ENCODE measurements around the gene TGM4.
A peak's percentile ranks its signal among the peaks of the same experiment; 100 is the strongest.

Gene TGM4

GRCh38 chr3:44880284-44880683, 5.9 kb downstream of the TGM4 start:
- no peak for DNase-seq (ENCODE audit: low read depth)

GRCh38 chr3:44883213-44883955, 9.0 kb downstream of the TGM4 start:
- no peak for DNase-seq (ENCODE audit: low read depth)

GRCh38 chr3:44883999-44884431, 9.6 kb downstream of the TGM4 start:
- DNase-seq (ENCODE audit: low read depth) = peak; percentile 93

GRCh38 chr3:44885618-44886017, 11.2 kb downstream of the TGM4 start:
- peak; percentile 87 for DNase-seq (ENCODE audit: low read depth)

DNA sequence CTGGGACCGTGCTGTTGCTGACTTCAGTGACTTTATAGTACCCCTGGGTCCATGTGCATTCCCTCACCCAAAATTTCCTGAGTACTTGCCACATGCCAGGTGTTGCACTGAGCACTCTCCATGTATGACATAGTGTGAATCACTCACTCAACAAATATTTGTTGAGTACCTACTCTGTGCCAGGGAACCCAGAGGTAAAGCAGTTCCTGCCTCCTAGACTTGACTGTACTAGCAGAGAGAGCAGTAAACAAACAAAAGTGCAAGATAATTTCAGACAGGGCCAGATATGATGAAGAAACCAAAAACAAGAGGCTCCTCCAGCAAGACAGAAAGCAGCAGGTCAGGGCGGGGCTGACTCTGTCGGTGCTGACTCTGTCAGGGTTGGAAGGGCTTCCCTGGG, 12.2 kb downstream of the TGM4 start:
- DNase-seq (ENCODE audit: low read depth) = no peak

DNA sequence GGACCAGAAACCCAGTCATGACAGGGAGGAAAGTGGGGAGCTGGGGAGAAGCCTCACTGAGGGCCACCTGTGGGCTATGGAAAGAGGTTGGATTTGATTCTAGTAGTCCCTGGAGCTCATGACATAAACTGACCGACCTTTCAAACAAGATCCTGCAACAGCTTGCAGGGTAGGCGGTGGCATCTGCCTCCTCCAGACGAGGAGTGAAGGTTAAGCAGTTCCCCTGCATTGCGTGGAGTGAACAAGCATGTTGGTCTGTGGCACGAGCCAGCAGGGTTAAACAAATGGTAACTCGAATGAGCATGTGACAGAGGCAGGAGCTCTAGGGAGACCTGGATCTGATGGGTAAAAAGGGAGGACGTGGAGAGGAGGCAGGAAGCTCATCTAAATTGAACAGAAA, 12.7 kb downstream of the TGM4 start:
- DNase-seq (ENCODE audit: low read depth) = no peak

DNA sequence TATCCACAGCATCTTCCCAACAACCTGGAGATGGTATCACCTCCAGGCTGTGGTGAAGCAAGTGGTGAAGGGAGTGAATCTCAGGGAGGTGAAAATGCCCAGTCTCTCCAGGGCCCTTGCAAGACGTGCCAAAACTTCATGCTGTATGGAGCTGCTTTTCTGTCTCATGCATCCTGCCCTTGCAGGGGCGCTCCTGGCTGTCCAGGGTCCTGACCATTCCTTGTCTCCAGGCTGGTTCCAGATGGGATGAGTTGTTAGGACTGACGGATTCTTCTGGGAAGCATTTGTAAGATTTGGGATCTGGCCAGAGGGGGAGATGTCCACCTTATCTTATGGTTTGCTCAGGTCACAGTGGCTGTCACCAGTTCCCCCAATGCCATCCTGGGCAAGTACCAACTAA, 15.8 kb downstream of the TGM4 start:
- no peak for DNase-seq (ENCODE audit: low read depth)

DNA sequence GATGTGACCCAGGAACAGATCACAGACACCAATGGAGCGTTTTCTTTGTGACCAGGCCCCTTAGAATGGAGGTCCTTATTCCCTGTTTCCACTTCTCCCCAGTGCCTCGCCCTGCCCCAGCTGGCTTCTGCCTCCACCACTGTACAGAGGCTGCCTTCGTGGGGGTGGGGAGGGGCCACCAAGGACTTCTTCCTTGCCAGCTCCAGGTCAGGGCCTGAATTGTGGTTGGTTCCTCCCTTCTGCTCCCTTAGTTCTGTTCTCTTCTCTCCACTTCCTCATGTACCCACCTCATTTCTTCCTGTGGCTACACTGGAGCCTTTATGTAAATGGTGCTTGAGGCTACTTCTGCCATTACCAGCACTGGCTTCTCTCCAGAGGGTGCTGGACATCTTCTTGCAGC, 16.4 kb downstream of the TGM4 start:
- no peak for DNase-seq (ENCODE audit: low read depth)

- DNase-seq (ENCODE audit: low read depth) = no peak
These were observed 18.3 kb downstream of the TGM4 start for GRCh38 chr3:44892689-44893088.

DNA sequence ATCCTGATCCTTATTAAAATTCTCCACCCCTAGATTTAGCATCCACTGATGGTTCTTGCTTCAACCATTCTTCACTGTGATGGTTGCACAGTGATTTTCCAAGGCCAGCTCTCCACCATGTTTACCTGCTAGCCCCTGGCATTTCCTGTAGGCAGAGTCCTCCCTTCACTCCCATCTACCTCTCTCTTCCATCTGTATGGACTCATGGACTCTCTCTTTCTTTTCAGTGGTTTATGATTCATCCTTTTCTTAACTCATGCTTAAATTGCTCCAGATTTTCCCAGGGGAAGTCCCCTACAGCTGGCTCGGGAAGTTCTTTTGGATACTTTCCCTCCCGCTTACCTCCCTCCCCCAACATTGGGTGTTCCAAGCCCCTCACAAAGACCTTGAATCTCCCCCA, 18.7 kb downstream of the TGM4 start:
- peak; percentile 47 for DNase-seq (ENCODE audit: low read depth)

DNA sequence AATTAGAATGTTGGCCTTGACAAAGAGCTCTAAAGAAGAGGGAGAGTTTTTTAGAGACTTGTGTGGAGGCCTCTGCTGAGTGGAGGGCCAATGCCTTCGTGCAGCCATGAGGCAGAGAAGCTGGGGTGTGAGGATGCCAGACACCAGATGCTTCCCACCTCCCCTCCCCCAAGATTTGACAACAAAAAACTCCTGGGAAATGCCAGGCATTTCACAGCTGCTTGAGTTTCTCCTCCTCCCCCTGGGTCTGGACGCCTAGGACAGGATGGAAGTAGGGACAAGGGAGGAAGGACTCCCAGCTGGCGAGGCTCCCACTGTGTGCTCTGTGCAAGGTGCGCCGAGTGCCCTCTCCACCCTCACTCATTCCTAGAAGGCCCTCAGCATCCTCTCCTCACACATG, 20.1 kb downstream of the TGM4 start:
- DNase-seq (ENCODE audit: low read depth) = no peak

GRCh38 chr3:44896440-44896839, 22.0 kb downstream of the TGM4 start:
- no peak for DNase-seq (ENCODE audit: low read depth)

GRCh38 chr3:44899683-44900367, 25.4 kb downstream of the TGM4 start:
- DNase-seq (ENCODE audit: low read depth) = no peak

- no peak for DNase-seq (ENCODE audit: low read depth)
These were observed 28.2 kb downstream of the TGM4 start for GRCh38 chr3:44902628-44903027.

DNA sequence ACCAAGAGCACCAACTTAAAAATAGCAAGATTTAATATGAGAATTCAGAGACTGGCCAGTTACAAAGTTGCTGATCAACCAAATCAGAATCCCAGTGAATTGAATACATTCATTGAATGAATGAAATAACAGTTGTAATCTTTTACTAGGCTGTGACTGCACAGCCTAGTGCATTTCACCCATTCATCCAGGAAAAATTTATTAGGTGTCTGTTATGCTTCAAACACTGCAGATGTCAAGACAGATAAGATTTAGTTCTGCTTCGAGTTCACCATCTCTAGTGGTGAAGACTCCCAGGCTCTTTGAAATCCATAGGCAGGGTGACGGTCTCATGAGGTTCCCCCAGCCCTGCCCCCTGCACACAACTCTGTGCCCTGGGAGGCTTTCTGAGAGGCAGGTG, 28.9 kb downstream of the TGM4 start:
- DNase-seq (ENCODE audit: low read depth) = no peak

DNA sequence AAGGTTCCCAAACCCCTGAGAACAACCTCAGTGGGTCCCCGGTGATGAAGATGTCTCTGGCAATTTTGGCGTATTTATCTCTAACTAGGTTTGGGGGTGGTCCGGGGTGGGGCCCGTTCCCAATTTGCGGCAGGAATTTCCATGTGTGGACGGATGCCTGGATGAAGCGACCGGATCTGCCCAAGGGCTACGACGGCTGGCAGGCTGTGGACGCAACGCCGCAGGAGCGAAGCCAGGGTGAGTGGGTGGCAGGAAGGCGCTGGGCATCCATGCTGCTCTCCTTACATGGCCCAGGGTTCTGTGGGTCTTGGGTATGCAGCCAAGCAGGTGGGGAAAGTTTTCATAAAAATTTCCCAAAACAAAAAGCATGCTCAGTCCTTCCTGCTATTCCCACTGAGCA, 29.3 kb downstream of the TGM4 start:
- no peak for DNase-seq (ENCODE audit: low read depth)

- DNase-seq (ENCODE audit: low read depth) = no peak
These were observed 31.2 kb downstream of the TGM4 start for GRCh38 chr3:44905446-44906157.

DNA sequence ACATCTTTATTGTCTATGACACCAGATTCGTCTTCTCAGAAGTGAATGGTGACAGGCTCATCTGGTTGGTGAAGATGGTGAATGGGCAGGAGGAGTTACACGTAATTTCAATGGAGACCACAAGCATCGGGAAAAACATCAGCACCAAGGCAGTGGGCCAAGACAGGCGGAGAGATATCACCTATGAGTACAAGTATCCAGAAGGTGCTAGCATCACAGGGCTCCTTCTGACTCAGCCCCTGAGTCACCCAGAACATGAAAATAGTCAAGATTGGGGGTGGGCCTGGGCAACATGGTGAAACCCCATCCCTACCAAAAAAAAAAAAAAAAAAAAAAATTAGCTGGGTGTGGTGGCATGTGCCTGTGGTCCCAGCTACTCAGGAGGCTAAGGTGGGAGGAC, 32.6 kb downstream of the TGM4 start:
- DNase-seq (ENCODE audit: low read depth) = no peak

- no peak for DNase-seq (ENCODE audit: low read depth)
These were observed 33.2 kb downstream of the TGM4 start for GRCh38 chr3:44907612-44908011.

- DNase-seq (ENCODE audit: low read depth) = no peak
These were observed 34.7 kb downstream of the TGM4 start for GRCh38 chr3:44909063-44909462.

GRCh38 chr3:44910693-44911092, 36.3 kb downstream of the TGM4 start:
- DNase-seq (ENCODE audit: low read depth) = no peak

GRCh38 chr3:44913868-44914468, 39.6 kb downstream of the TGM4 start:
- DNase-seq (ENCODE audit: low read depth) = peak; percentile 60

GRCh38 chr3:44914936-44915335, 40.5 kb downstream of the TGM4 start:
- no peak for DNase-seq (ENCODE audit: low read depth)

Data from fibroblast of the conjunctiva (primary cell).